DMS53 (cell line): ENCODE data around the gene ATAD3C.
"Not testable (repeated sequence)": the region's sequence is repeated elsewhere in the genome, so short reads cannot be mapped to it uniquely, and the experiment has no call there.

ENCODE experiments used
- DNase-seq: peaks from one replicate; lab custom pipeline; 2025; lab: John Stamatoyannopoulos, UW

The ATAD3C gene, protein sequence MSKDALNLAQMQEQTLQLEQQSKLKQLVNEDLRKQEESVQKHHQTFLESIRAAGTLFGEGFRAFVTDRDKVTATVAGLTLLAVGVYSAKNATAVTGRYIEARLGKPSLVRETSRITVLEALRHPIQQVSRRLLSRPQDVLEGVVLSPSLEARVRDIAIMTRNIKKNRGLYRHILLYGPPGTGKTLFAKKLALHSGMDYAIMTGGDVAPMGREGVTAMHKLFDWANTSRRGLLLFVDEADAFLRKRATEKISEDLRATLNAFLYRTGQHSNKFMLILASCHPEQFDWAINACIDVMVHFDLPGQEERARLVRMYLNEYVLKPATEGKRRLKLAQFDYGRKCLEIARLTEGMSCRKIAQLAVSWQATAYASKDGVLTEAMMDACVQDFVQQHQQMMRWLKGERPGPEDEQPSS

DNA sequence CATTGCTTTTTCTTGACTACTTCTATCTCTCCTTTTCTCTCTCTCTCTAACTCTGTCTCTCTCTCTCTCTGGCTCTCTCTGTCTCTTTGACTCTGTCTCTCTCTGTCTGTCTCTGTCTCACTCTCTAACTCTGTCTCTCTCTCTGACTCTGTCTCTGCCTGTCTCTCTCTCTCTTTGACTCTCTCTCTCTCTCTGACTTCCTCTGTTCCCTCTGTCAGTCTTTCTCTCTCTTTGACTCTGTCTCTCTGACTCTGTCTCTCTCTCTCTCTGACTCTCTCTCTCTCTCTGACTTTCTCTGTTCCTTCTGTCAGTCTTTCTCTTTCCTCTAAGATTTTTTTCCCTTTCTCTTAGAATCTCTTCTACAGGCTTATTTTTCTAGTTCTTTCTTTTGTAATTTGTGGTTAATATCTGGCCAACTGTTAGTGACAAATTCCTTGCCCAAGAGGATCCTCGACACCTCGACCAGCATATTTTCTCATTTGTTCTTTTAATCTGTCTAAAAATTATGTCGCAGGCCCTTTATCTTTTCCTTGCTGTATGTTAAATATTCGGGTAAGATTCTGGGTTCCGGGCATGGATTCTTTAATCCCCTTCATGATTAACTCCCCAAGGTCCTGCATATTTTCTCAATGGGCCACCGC is at the start of gene ATAD3C:
Gene ATAD3C (plus strand): TSS at position 591 of the 641 bp plus-strand sequence. CDS start 995 bp downstream, outside the sequence.
- DNase-seq, result no peak

DNA sequence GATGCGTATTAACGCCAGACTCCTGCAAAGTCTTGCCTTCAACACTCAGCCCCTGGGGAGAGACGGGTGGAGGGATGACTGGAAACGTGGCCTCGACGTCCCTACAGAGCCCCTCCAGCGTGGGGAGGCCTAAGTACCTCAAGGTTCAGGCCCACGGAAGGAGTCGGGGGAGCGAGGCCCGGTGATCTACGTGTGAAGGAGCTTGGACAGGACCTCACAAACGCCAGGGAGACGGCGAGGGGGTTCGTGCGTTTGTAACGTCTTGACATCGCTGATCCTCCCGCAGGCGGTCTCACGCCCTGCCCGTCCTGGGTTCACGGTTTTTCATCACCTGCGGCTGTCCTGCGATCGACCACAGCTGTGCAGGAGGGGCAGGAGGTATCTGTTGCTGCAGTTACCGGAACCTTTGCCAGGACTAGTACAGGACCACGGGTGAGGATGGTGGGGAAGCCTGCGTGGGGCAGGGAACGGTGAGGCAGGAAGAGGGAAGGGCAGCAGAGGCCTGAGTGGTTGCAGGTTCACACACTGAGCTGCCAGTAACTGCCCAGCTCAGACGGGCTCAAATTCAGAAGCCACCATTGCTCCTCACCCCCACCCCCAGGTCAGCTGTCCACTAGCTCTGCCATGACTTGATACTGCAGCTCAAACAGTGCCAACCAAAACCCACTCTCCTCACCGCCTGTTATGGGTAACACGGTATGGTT is 49.5 kb upstream of the ATAD3C start:
- DNase-seq, result peak; percentile 68

DNA sequence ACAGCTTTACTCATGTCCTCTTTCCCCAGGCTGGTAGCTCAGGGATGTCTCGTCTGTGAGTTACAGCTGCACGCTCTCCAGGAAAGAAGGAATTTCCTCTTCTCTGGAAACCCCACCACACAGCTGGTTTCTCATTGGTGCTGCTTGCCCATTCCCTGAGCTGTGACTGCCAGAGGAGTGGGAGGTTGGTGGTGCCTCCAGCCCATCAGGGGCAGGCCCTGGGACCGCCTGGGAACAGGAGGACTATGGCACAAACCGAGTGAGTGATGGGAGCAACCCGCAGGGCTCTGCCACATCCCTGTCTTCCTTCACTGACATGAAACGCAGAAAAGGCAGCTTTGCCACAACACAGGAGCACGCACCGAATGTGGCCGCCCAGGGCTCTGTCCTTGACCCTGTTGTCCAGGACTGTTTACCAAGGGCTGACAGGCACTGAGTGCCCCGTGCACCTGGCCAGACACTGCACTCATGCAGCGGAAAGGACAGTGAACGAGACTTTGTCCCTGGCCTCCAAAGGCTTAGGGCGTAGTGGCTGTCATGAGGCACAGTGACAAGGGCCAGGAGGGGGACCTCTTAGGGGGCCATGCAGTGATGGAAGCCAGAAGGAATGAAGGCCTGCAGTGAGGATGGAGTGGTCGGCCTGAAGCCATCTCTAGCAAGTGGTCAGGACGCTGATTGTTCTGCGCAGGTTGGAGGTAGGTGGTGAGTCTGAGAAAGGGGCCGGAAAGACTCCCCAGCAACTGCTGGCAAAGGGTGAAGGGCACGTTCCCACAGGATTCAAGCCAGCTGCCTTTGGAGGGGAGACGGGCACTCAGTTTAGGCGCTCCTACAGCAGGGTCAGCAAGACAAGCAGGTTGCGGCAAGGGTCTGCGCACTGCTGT is 48.7 kb upstream of the ATAD3C start:
- no peak for DNase-seq

DNA sequence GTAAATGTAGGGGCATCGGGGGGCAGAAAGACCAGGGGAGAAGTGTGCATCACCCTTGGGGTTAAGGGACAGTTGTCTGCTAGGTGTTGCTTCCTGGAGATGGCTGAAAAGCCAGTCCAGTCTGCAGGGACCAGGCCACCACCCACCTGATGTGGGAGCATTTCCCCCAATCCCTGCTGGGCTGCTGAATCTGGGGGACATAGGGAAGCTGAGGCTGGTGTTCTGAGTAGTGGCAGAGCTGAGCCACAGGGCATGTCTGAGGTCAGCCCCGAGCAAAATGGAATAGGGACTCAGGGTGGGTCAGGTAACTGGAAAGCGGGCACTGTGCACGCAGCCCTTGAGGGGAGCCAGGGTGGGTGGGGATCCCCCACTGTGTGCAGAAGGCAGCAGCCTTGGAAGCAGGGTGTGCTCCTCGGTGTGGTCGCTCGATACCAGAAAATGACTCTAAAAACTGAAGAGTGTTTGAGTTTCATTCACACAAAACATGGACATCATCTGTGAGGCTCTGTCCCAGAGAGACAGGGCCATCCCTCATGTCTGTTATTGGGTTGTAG is 48.0 kb upstream of the ATAD3C start:
- DNase-seq, result no peak

DNA sequence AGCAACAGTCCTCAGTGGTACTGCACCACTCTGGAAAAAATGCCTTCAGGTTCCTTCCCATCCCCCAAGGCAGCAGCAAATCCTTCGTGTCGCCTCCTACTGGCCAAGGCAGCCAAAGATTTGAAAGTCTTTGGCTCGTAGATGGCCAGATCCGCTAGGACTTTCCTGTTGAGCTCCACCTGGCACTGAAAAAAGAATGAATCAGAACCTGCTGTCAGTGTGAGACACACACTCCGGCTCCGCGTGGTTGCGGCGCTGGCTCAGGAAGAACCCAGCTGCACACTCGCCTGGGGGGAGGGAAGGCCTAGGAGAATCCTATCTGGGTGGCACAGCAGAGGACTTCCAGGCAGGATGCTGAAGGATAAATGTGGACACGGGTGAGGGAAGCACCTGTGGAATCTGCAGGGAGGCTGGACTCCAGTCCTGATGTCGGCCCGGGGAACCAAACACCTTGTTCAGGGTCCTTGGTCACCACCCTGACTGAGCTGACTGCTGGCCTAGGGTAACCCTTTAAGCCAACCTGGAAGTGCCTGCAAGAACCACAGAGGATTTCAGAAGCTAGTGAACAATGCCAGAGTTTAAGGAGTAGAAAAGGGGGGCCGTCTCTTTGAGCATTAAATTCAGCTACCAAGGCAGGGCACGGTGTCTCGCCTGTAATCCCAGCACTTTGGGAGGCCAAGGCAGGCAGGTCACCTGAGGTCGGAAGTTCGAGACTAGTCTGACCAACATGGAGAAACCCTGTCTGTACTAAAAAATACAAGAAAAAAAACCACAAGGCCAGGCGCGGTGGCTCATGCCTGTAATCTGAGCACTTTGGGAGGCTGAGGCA is 47.2 kb upstream of the ATAD3C start:
- DNase-seq, result peak; percentile 83

DNA sequence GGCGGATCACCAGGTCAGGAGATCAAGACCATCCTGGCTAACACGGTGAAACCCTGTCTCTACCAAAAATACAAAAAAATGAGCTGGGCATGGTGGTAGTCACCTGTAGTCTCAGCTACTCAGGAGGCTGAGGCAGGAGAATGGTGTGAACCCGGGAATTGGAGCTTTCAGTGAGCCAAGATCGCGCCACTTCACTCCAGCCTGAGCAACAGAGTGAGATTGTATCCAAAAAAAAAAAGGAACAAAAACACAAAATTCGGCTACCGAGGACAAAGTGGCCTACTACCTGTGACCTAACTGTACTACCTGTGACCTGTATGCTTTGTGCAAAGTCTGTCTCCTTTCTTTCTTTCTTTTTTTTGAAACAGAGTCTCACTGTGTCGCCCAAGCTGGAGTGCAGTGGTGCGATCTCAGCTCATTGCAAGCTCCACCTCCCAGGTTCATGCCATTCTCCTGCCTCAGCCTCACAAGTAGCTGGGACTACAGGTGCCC is 46.5 kb upstream of the ATAD3C start:
- not testable (repeated sequence) for DNase-seq

DNA sequence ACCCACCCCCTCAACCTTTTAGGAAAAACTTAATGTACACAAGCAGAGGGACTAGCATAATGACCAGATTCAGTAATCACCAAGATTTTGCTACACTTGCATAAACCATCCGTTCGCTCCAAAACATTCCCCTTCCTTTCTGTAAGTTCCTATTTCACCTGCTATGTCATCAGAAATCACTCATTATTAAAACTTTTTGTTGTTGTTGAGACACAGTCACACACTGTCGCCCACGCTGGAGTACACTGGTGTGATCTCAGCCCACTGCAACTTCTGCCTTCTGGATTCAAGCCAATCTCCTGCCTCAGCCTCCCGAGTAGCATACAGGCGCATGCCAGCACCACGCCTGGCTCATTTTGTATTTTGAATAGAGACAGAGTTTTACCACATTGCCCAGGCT is 45.8 kb upstream of the ATAD3C start:
- no peak for DNase-seq

DNA sequence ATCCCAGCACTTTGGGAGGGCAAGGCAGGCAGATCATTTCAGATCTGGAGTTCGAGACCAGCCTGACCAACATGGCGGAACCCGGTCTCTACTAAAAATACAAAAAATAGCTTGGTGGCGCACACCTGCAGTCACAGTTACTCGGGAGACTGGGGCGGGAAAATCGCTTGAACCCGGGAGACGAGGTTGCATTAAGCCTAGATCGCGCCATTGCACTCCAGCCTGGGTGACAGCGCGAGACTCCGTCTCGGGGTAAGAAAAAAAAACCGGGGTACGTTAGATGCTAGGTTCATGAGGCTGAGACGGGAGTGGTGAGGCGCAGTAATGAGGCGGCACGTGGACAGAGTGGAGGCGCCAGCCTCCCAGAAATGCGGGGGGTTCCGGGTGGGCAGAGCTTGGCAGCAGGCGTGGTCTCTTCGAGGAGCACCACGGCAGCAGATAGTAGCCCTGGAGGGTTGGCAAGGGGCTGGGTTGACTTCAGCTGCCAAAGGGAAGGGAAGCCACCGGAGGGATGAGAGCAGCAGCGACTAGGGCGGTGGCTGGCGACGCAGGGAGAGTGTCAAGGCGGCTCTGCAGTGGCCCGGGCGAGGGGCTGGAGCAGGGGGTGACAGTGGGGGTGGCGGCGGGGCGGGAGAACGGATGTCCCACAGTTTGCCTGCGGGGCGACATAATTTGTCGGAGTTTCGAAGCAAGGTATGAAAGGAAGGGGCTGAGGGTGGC is 43.2 kb upstream of the ATAD3C start:
- peak; percentile 51 for DNase-seq

DNA sequence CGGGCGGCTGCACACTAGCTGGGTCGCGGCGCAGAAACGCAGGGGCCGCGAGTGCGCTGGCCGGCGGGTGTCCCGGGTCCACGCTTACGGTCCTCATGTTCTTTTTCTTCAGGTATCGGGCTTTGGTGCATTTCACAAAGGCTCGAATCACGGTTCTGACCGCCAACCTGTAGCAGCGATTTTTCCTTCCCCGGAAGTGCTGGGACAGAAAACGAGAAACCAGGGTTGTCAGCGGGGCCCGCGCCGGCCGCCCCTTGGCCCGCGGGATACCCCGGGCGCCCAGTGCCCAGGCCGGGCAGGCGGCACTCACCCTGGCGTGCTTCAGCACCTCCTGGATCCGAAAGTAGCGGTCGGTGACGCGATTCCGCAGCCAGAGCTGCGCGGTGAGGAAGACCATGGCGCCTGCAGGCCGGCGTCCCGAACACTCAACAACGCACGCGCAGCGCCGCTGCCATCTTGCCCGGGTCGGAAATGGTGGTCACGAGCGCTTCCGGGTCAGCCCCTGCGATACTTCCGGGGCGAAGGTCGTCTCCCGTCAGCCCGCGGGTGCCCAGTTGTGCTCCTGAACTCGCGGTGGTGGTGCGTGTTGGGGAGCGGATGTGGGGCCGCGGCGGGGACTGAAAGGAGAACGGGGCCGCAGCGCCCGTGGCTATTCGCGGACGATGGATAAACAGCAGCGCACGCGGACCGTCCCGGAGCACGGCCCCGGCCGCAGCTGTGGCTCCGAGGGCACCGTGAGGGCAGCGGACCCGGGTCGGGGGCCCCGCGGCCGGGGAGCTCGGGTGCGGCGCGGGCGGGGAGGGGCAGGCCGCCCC is 42.5 kb upstream of the ATAD3C start, which contains the start of gene MRPL20:
Gene MRPL20 (minus strand): TSS at position 473 of the 815 bp plus-strand sequence. CDS start 76 bp downstream, at position 397.
- peak; percentile 98 for DNase-seq

DNA sequence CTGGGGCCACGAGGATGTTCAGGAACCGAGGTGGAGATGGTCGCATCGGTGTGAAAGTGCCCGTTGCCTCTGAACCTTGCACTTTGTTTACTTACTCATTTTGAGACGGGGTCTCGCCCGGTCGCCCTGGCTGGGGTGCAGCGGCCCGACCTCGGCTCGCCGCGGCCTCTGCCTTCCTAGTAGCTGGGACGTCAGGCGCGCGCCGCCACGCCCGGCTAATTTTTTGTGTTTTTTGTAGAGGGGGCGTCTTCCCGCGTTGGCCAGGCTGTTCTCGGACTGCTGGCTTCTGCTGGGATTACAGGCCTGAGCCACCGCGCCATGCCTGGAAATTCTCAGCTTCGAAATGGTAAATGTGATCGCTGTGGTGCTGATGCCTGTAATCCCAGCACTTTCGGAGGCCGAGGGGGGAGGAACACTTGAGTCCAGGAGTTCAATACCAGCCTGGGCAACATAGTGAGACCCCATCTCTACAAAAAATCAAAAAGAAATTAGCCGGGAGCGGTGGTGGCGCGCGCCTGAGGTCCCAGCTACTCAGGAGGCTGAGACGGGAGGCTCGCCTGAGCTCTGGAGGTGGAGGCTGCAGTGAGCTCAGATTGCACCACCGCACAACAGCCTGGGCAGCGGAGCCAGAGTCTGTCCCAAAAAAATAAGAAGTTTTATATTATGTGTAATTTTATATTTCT is 41.7 kb upstream of the ATAD3C start:
- DNase-seq, result peak; percentile 60

DNA sequence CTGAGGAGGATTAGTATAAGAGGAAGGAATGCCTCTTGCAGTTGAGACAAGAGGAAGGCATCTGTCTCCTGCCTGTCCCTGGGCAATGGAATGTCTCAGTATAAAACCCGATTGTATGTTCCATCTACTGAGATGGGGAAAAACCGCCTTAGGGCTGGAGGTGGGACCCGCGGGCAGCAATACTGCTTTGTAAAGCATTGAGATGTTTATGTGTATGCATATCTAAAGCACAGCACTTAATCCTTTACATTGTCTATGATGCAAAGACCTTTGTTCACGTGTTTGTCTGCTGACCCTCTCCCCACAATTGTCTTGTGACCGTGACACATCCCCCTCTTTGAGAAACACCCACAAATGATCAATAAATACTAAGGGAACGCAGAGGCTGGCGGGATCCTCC is 39.3 kb upstream of the ATAD3C start:
- DNase-seq, result not testable (repeated sequence)

DNA sequence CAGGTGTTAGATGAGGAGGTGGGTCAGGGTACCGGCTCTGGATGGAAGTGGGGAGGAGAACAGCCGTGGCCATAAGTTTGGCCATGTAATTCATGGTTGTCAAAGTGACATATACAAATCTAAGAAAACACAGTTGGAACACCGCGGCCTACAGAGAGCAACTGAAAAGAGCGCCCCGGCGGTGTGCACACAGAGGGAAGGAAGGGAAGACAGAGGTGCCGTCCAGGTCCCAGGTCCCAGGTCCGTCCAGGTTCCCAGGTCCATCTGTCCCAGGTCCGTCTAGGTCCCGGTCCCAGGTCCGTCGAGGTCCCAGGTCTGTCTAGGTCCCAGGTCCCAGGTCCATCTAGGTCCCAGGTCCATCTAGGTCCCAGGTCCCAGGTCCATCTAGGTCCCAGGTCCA is 37.9 kb upstream of the ATAD3C start:
- DNase-seq, result no peak

DNA sequence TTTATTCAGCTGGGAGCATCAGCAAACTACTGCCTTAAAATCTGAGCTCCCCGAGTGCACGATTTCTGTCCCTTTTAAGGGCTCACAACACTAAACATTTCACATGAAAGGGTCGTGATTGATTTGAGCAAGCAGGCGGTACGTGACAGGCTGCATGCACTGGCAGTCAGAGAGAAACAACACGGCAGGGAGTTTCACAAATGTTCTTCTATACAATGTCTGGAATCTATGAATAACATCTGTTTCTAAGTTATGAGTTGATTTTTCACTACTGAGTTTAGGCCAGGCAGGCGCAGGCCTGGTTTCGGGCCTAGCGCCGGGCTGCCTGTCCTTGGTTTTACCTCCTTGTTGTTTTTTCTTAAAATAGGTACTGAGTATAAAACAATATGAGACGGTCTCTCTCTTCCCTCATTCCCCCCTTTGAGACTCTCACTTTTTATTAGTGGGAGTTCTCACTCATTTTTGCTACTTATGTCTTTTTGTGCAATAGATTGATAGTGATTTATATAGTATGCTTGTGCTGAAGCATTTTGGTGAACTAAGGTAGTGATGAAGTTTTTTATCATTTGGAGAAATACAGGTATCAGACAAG is 37.1 kb upstream of the ATAD3C start:
- DNase-seq, result not testable (repeated sequence)

DNA sequence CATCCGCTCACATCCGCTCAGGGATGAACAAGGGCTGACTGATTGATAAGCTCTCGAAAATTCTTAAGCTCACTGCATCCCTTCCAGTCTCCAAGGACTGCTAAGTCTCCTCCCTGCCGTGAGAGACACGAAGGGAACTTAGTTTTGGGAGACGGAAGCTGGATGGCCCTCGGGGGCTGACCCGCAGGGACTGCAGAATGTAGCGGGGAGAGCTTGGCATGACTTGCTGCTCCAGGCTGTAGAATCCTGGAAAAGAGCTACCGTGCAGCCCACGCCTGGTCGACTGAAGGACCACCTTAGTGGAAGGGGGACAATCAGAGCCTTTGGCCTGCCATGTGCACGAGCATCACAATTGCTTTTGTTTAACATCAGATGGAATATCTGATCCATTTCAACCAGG is 33.7 kb upstream of the ATAD3C start:
- no peak for DNase-seq

DNA sequence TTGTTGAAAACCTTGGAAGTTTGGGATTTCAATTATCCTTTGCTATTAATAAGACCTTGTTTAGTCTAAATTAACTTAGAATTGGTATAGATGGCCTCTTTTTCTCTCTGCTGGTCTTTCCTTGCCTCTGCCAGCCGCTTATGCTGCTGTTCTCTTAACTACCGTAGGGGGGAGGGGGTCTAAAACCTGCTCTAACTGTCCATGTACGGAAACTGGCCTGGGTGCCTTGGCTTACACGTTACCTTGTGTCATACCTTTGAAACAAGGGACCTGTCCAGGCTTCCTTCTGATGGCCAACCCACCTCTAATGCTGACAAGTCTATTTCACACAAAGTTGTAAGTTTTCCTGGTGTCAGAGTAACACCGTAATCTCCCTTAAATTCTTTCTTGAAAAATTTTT is 32.1 kb upstream of the ATAD3C start:
- DNase-seq, result not testable (repeated sequence)

DNA sequence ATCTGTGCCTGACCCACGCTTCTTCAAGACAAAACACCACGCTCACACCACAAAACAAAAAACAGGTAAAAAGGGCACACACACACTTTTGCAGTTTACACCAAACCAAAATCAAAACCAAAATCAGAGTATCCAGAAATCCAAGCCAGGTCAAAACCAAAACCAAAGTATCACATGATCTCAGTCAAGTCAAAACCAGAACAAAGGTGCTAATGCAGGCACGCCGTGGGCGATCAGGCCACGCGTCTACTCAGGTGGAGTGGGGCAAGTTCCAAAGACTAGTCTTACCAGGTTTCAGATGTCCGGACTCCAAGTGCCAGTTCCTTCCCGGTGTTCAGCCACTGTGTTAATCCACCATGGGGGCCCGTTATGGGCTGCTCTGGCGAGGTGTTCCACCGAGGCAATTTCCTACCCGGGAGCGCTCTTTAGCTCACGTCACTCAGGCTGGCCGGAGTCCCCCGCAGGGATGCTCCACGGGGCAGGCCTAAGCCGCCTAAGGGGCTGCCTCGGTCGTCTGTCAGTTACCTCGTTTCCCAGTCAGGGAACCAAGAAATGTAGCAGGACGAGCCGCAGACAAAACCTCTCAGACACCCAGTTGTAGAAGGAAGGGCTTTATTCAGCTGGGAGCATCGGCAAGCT is 31.5 kb upstream of the ATAD3C start:
- not testable (repeated sequence) for DNase-seq
